HG03460 (cell line): ENCODE measurements around the gene TUBGCP3.
"Not testable (repeated sequence)": the region's sequence is repeated elsewhere in the genome, so short reads cannot be mapped to it uniquely, and the experiment has no call there.

Experiments
- ATAC-seq: cut with Tn5 transposase; IDR thresholded peaks from one replicate; pipeline ENCODE4 v1.9.1; 2021; ENCODE audit not compliant: unreplicated experiment

Gene TUBGCP3

GRCh38 chr13:112579310-112579843, 8.6 kb downstream of the TUBGCP3 start:
- ATAC-seq, result no peak

GRCh38 chr13:112576768-112577167, 11.2 kb downstream of the TUBGCP3 start:
- no peak for ATAC-seq

- ATAC-seq, result no peak
These were observed 11.8 kb downstream of the TUBGCP3 start for GRCh38 chr13:112576191-112576590.

- ATAC-seq, result no peak
These were observed 12.3 kb downstream of the TUBGCP3 start for GRCh38 chr13:112575675-112576074.

GRCh38 chr13:112574834-112575613, 12.9 kb downstream of the TUBGCP3 start:
- no peak for ATAC-seq

- ATAC-seq, result no peak
These were observed 13.5 kb downstream of the TUBGCP3 start for GRCh38 chr13:112574416-112574815.

GRCh38 chr13:112573710-112574109, 14.2 kb downstream of the TUBGCP3 start:
- ATAC-seq, result no peak

- ATAC-seq, result no peak
These were observed 15.6 kb downstream of the TUBGCP3 start for GRCh38 chr13:112572366-112572765.

- no peak for ATAC-seq
These were observed 18.1 kb downstream of the TUBGCP3 start for GRCh38 chr13:112569821-112570220.

GRCh38 chr13:112567161-112567862, 20.6 kb downstream of the TUBGCP3 start:
- no peak for ATAC-seq

GRCh38 chr13:112562786-112563383, 25.1 kb downstream of the TUBGCP3 start:
- ATAC-seq, result no peak

- ATAC-seq, result no peak
These were observed 25.7 kb downstream of the TUBGCP3 start for GRCh38 chr13:112562254-112562653.

GRCh38 chr13:112561478-112561877, 26.5 kb downstream of the TUBGCP3 start:
- ATAC-seq, result no peak

GRCh38 chr13:112558696-112559418, 29.1 kb downstream of the TUBGCP3 start:
- no peak for ATAC-seq

GRCh38 chr13:112556600-112556999, 31.4 kb downstream of the TUBGCP3 start:
- ATAC-seq, result no peak

GRCh38 chr13:112554214-112554850, 33.6 kb downstream of the TUBGCP3 start:
- no peak for ATAC-seq

GRCh38 chr13:112548975-112549374, 39.0 kb downstream of the TUBGCP3 start:
- ATAC-seq, result not testable (repeated sequence)

GRCh38 chr13:112545856-112546255, 42.1 kb downstream of the TUBGCP3 start:
- no peak for ATAC-seq

- no peak for ATAC-seq
These were observed 54.9 kb downstream of the TUBGCP3 start for GRCh38 chr13:112532837-112533745.
